GM23338 (cell line): ENCODE data around the gene CXXC5. TPM values are rescaled to one million over a fixed set of nuclear protein-coding genes. Genes with fewer than 3 reads are reported as not detected.
A peak's percentile ranks its signal among the peaks of the same experiment; 100 is the strongest.

Experiments used
- ATAC-seq: fragments of 200-7000 bp; cut with Tn5 transposase; 3 replicates; pipeline ENCODE4 v1.9.1; 2020
- DNase-seq: peaks from one replicate; pipeline ENCODE4 v3.0.0-alpha.2; 2015; ENCODE audit warnings: low spot score
- H2AFZ ChIP-seq: fragments of 200-600 bp; sonication (generic); 2 replicates; pipeline ENCODE4 v1.8.0; 2016; ENCODE audit warnings: antibody characterized with exemption, mild to moderate bottlenecking, moderate library complexity
- H3F3A ChIP-seq: fragments of 200-600 bp; sonication (generic); replicated peaks from 2 replicates; pipeline ENCODE4 v1.8.0; 2017; ENCODE audit warnings: antibody characterized with exemption, mixed run types, low read depth
- H3K27ac ChIP-seq: fragments of 200-600 bp; sonication (generic); 2 replicates; pipeline ENCODE4 v1.6.1; 2016; ENCODE audit warnings: low read depth
- H3K27me3 ChIP-seq: fragments of 200-600 bp; sonication (generic); 2 replicates; pipeline ENCODE4 v1.8.0; 2016; ENCODE audit warnings: mild to moderate bottlenecking, mixed run types, moderate library complexity; ENCODE audit not compliant: insufficient read depth
- H3K36me3 ChIP-seq: fragments of 200-600 bp; sonication (generic); 2 replicates; pipeline ENCODE4 v1.8.0; 2016; ENCODE audit warnings: mild to moderate bottlenecking; ENCODE audit not compliant: insufficient read depth
- H3K4me1 ChIP-seq: fragments of 200-600 bp; sonication (generic); 2 replicates; pipeline ENCODE4 v1.8.0; 2016; ENCODE audit warnings: mild to moderate bottlenecking, moderate library complexity; ENCODE audit not compliant: insufficient read depth
- H3K4me2 ChIP-seq: fragments of 200-600 bp; sonication (generic); 2 replicates; pipeline ENCODE4 v1.7.1; 2017; ENCODE audit warnings: mixed run types
- H3K4me3 ChIP-seq: fragments of 200-600 bp; sonication (generic); 2 replicates; pipeline ENCODE4 v1.6.1; 2016; ENCODE audit warnings: mixed run types
- H3K79me2 ChIP-seq: fragments of 200-600 bp; sonication (generic); replicated peaks from 2 replicates; pipeline ENCODE4 v1.8.0; 2017; ENCODE audit warnings: mild to moderate bottlenecking; ENCODE audit not compliant: insufficient read depth
- H3K9me2 ChIP-seq: fragments of 200-600 bp; sonication (generic); 2 replicates; pipeline ENCODE4 v1.8.0; 2017; ENCODE audit not compliant: insufficient read depth
- H4K20me1 ChIP-seq: fragments of 200-600 bp; sonication (generic); replicated peaks from 2 replicates; pipeline ENCODE4 v1.8.0; 2017; ENCODE audit warnings: mild to moderate bottlenecking; ENCODE audit not compliant: insufficient read depth
- H3K27ac Mint-ChIP-seq: 2 replicates; pipeline ENCODE4 v1.8.0; 2020; ENCODE audit warnings: inconsistent platforms, mild to moderate bottlenecking, moderate library complexity, mixed read lengths
- H3K27me3 Mint-ChIP-seq: 3 replicates; pipeline ENCODE4 v1.8.0; 2022; ENCODE audit warnings: low read depth, mild to moderate bottlenecking, moderate library complexity, mixed read lengths, inconsistent platforms; ENCODE audit not compliant: insufficient read depth, poor library complexity
- H3K36me3 Mint-ChIP-seq: 3 replicates; pipeline ENCODE4 v1.8.0; 2021; ENCODE audit warnings: low read depth, mild to moderate bottlenecking, inconsistent platforms, moderate library complexity, mixed read lengths
- H3K4me1 Mint-ChIP-seq: 3 replicates; pipeline ENCODE4 v1.8.0; 2020; ENCODE audit warnings: mild to moderate bottlenecking, inconsistent platforms, mixed read lengths
- H3K4me3 Mint-ChIP-seq: 3 replicates; pipeline ENCODE4 v1.8.0; 2021; ENCODE audit warnings: moderate library complexity, mild to moderate bottlenecking, inconsistent platforms, mixed read lengths
- H3K9me3 Mint-ChIP-seq: 3 replicates; pipeline ENCODE4 v1.8.0; 2020; ENCODE audit warnings: moderate library complexity, mild to moderate bottlenecking, inconsistent platforms, mixed read lengths
- CREB1 ChIP-seq: fragments of 250-450 bp; sonication (Bioruptor Pico); IDR thresholded peaks from 2 replicates; pipeline ENCODE4 v1.5.0; 2020; ENCODE audit warnings: low read depth, mild to moderate bottlenecking, moderate library complexity
- EZH2 ChIP-seq: fragments of 200-600 bp; sonication (generic); IDR thresholded peaks from one replicate; pipeline ENCODE4 v1.8.0; 2017; ENCODE audit warnings: antibody characterized with exemption, mild to moderate bottlenecking, low read depth; ENCODE audit not compliant: unreplicated experiment
- EZH2phosphoT487 ChIP-seq: fragments of 200-600 bp; sonication (generic); IDR thresholded peaks from one replicate; pipeline ENCODE4 v1.8.1; 2018; ENCODE audit warnings: antibody characterized with exemption; ENCODE audit not compliant: unreplicated experiment
- JUNB ChIP-seq: IDR thresholded peaks from one replicate; pipeline ENCODE4 v1.6.1; 2016; ENCODE audit warnings: antibody characterized with exemption; ENCODE audit not compliant: unreplicated experiment
- NANOG ChIP-seq: IDR thresholded peaks from 2 replicates; pipeline ENCODE4 v1.6.1; 2016; ENCODE audit warnings: antibody characterized with exemption, borderline replicate concordance
- POLR2AphosphoS5 ChIP-seq: IDR thresholded peaks from 2 replicates; pipeline ENCODE4 v1.6.1; 2016; ENCODE audit warnings: antibody characterized with exemption, low read depth
- STAT1 ChIP-seq: IDR thresholded peaks from one replicate; pipeline ENCODE4 v1.6.1; 2016; ENCODE audit warnings: antibody characterized with exemption; ENCODE audit not compliant: unreplicated experiment
- ZNF114 ChIP-seq: fragments of 250-450 bp; sonication (Bioruptor Pico); IDR thresholded peaks from 2 replicates; pipeline ENCODE4 v1.5.0; 2020; ENCODE audit warnings: mild to moderate bottlenecking, moderate library complexity
- ZNF331 ChIP-seq: fragments of 250-450 bp; sonication (Bioruptor Pico); IDR thresholded peaks from 2 replicates; pipeline ENCODE4 v1.5.0; 2020; ENCODE audit warnings: low read depth, mild to moderate bottlenecking, moderate library complexity
- ZNF462 ChIP-seq: fragments of 250-450 bp; sonication (Bioruptor Pico); IDR thresholded peaks from 2 replicates; pipeline ENCODE4 v1.5.0; 2020; ENCODE audit warnings: mild to moderate bottlenecking, moderate library complexity
- polyA plus RNA-seq: library from polyadenylated mRNA; unstranded; fragments of >200 nt; fragmentation: Nextera tagmentation; extraction: Ambion mirVana; gene quantifications from 2 replicates; pipeline ENCODE4 v1.2.1, GENCODE V29; 2016
- total RNA-seq: library from RNA; depleted of rRNA; stranded (reverse); fragments of >200 nt; shearing (Covaris generic); gene quantifications from 2 replicates; pipeline ENCODE4 v1.2.3, GENCODE V29; 2014
- TF ChIP-seq, protein P1 (sequence below), 2 experiments: fragments of 200-600 bp in 1 of 2; sonication (generic) in 1 of 2; conservative IDR thresholded peaks; 2 replicates each; pipeline versions ENCODE4 v1.5.1 to v1.6.1; 2016 to 2017; ENCODE audit warnings: antibody characterized with exemption in 2 of 2, low read depth in 2 of 2, mild to moderate bottlenecking in 2 of 2, moderate library complexity in 1 of 2
- TF ChIP-seq, protein P2 (sequence below): IDR thresholded peaks from one replicate; pipeline ENCODE4 v1.6.1; 2018; ENCODE audit warnings: antibody characterized with exemption; ENCODE audit not compliant: unreplicated experiment
- TF ChIP-seq, protein P3 (sequence below): IDR thresholded peaks from 2 replicates; pipeline ENCODE4 v1.6.1; 2016; ENCODE audit warnings: antibody characterized with exemption

The CXXC5 gene
- total and polyA plus RNA-seq, 2 experiments from 2014 or later, result 63.3 to 111 TPM

DNA sequence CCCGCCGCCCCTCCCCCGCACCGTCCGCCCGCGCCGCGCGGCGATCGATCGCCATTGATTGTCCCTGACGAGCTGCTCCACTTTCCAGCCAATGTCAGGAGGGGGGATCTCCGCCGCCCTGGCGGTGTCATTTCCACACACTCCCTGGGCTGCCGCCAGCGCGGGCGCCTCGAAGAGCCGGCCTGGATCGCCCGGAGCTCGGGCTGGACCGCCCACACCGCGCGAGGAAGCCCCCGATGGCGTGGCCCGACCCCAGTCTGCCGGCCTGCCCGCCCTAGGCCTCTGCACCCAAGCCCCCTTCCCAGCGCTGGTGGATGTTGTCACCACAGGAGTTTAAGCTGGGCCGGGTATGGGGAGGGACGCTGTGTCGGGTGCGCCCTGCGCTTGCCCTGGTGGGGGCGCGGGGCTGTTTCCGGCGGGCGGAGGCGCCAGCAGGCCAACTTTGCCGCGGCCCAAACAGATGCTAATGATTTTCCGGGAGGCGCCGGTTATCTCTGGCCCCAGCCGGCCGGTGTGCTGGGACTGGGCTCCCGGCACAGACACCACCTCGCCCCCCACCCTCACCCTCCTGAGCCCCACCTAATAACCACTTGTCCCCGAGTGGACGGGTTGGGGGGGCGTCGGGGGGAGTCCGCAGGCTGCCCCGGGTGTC is 10.6 kb upstream of the CXXC5 start:
- Mint-ChIP-seq H3K36me3 (no peaks in the 10 kb centered on the region), H3K27me3 (peaks cover 45% of the 10 kb centered on the region), H3K27ac (peak overlapping the region; percentile 91), H3K9me3 (no peaks in the 10 kb centered on the region), H3K4me1 (peaks cover 77% of the 10 kb centered on the region), H3K4me3 (peak overlapping the region; percentile 71)
- peaks cover 58% of the 10 kb centered on the region for H3F3A ChIP-seq
- H3K27me3 ChIP-seq, result peaks cover 2% of the 10 kb centered on the region; the same call in 1 of the 2 replicates
- peak; percentile 88 for DNase-seq
- H3K79me2 ChIP-seq, result no peaks in the 10 kb centered on the region; the same call in 1 of the 2 replicates
- H3K4me2 ChIP-seq, result peak overlapping the region; percentile 96
- H4K20me1 ChIP-seq, result peaks cover 3% of the 10 kb centered on the region
- ATAC-seq, result peak; percentile 59
- peak overlapping the region; percentile 88 for H3K27ac ChIP-seq
- no peaks in the 10 kb centered on the region for H3K36me3 ChIP-seq
- peak overlapping the region; percentile 52; the same call in 1 of the 2 replicates for H2AFZ ChIP-seq
- peak overlapping the region; percentile 65 for H3K4me3 ChIP-seq
- TF ChIP-seq NANOG, result peak; percentile 43; the same call in 1 of the 2 replicates
- TF ChIP-seq, protein P1, sequence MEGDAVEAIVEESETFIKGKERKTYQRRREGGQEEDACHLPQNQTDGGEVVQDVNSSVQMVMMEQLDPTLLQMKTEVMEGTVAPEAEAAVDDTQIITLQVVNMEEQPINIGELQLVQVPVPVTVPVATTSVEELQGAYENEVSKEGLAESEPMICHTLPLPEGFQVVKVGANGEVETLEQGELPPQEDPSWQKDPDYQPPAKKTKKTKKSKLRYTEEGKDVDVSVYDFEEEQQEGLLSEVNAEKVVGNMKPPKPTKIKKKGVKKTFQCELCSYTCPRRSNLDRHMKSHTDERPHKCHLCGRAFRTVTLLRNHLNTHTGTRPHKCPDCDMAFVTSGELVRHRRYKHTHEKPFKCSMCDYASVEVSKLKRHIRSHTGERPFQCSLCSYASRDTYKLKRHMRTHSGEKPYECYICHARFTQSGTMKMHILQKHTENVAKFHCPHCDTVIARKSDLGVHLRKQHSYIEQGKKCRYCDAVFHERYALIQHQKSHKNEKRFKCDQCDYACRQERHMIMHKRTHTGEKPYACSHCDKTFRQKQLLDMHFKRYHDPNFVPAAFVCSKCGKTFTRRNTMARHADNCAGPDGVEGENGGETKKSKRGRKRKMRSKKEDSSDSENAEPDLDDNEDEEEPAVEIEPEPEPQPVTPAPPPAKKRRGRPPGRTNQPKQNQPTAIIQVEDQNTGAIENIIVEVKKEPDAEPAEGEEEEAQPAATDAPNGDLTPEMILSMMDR (conservative IDR thresholded peaks at IDR 0.05; ENCODE audit: low read depth in 2 of 2), result peak in 1 of 2 experiments; percentile 35; a peak in 2 of 4 replicates
- TF ChIP-seq CREB1 (CRISPR knock-in tag), result peak; percentile 65
- TF ChIP-seq, protein P2, sequence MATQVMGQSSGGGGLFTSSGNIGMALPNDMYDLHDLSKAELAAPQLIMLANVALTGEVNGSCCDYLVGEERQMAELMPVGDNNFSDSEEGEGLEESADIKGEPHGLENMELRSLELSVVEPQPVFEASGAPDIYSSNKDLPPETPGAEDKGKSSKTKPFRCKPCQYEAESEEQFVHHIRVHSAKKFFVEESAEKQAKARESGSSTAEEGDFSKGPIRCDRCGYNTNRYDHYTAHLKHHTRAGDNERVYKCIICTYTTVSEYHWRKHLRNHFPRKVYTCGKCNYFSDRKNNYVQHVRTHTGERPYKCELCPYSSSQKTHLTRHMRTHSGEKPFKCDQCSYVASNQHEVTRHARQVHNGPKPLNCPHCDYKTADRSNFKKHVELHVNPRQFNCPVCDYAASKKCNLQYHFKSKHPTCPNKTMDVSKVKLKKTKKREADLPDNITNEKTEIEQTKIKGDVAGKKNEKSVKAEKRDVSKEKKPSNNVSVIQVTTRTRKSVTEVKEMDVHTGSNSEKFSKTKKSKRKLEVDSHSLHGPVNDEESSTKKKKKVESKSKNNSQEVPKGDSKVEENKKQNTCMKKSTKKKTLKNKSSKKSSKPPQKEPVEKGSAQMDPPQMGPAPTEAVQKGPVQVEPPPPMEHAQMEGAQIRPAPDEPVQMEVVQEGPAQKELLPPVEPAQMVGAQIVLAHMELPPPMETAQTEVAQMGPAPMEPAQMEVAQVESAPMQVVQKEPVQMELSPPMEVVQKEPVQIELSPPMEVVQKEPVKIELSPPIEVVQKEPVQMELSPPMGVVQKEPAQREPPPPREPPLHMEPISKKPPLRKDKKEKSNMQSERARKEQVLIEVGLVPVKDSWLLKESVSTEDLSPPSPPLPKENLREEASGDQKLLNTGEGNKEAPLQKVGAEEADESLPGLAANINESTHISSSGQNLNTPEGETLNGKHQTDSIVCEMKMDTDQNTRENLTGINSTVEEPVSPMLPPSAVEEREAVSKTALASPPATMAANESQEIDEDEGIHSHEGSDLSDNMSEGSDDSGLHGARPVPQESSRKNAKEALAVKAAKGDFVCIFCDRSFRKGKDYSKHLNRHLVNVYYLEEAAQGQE, result no peak
- no peak for TF ChIP-seq EZH2phosphoT487
- no peak for TF ChIP-seq ZNF331
- TF ChIP-seq, protein P3, sequence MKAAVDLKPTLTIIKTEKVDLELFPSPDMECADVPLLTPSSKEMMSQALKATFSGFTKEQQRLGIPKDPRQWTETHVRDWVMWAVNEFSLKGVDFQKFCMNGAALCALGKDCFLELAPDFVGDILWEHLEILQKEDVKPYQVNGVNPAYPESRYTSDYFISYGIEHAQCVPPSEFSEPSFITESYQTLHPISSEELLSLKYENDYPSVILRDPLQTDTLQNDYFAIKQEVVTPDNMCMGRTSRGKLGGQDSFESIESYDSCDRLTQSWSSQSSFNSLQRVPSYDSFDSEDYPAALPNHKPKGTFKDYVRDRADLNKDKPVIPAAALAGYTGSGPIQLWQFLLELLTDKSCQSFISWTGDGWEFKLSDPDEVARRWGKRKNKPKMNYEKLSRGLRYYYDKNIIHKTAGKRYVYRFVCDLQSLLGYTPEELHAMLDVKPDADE, result peak; percentile 72
- TF ChIP-seq EZH2, result no peak
- peak; percentile 85 for TF ChIP-seq JUNB
- no peak for TF ChIP-seq ZNF462 (CRISPR knock-in tag)
- TF ChIP-seq STAT1, result no peak
- no peak for TF ChIP-seq ZNF114
- no peak; the same call in none of the 2 replicates for TF ChIP-seq POLR2AphosphoS5
- H3K4me1 ChIP-seq, result peaks cover 77% of the 10 kb centered on the region
- no peaks in the 10 kb centered on the region for H3K9me2 ChIP-seq
